HepG2 (cell line): ENCODE measurements around the gene TRIM3. TPM values are rescaled to one million over a fixed set of nuclear protein-coding genes. Genes with fewer than 3 reads are reported as not detected.

Experiments used
- ARID5B ChIP-seq: IDR thresholded peaks from 2 replicates; pipeline ENCODE4 v1.4.0; 2020; ENCODE audit warnings: mild to moderate bottlenecking, missing genetic modification reagents
- ATF1 ChIP-seq: IDR thresholded peaks from 2 replicates; pipeline ENCODE4 v1.6.1; 2016; ENCODE audit warnings: mild to moderate bottlenecking, control low read depth
- ATRX ChIP-seq: sonication (generic); formaldehyde crosslinking; IDR thresholded peaks from 2 replicates; pipeline ENCODE4 v1.4.0; 2020; ENCODE audit warnings: missing genetic modification reagents, borderline replicate concordance
- CEBPG ChIP-seq: IDR thresholded peaks from 2 replicates; pipeline ENCODE4 v1.6.1; 2016
- CERS6 ChIP-seq: sonication (generic); formaldehyde crosslinking; IDR thresholded peaks from 2 replicates; pipeline ENCODE4 v1.5.0; 2020; ENCODE audit warnings: missing genetic modification reagents
- GMEB2 ChIP-seq: IDR thresholded peaks from 2 replicates; pipeline ENCODE4 v1.6.1; 2016; ENCODE audit warnings: missing biosample characterization, missing genetic modification reagents, low read depth
- HMGA1 ChIP-seq: sonication (generic); formaldehyde crosslinking; conservative IDR thresholded peaks from 2 replicates; pipeline ENCODE4 v1.4.0; 2020; ENCODE audit warnings: missing genetic modification reagents
- HNRNPK ChIP-seq: fragments of 200-400 bp; formaldehyde crosslinking; IDR thresholded peaks from 2 replicates; pipeline ENCODE4 v1.6.1; 2018; ENCODE audit warnings: low read length, low read depth, moderate library complexity, mild to moderate bottlenecking; ENCODE audit not compliant: poor library complexity, severe bottlenecking
- KDM6A ChIP-seq: IDR thresholded peaks from 2 replicates; pipeline ENCODE4 v1.6.1; 2016; ENCODE audit warnings: low read depth
- MAFK ChIP-seq, 2 experiments: IDR thresholded peaks in 1 of 2; conservative IDR thresholded peaks in 1 of 2; 2 replicates each; pipeline ENCODE4 v1.6.1; 2011; ENCODE audit warnings: improper control_type of control experiment in 2 of 2, low read length in 2 of 2
- NR1H2 ChIP-seq: sonication (generic); formaldehyde crosslinking; IDR thresholded peaks from 2 replicates; pipeline ENCODE4 v1.8.1; 2022; ENCODE audit warnings: low read depth, missing genetic modification reagents, borderline replicate concordance
- NR2F1 ChIP-seq, 2 experiments: fragments of 450-650 bp in 1 of 2; formaldehyde crosslinking in 1 of 2; IDR thresholded peaks; 2 replicates each; pipeline versions ENCODE4 v1.5.0 to v1.6.1; 2016 to 2020; ENCODE audit warnings: mild to moderate bottlenecking in 1 of 2, missing compliant biosample characterization in 1 of 2, missing genetic modification reagents in 1 of 2, moderate library complexity in 1 of 2
- PCBP1 ChIP-seq: fragments of 200-400 bp; formaldehyde crosslinking; IDR thresholded peaks from 2 replicates; pipeline ENCODE4 v1.6.1; 2017; ENCODE audit warnings: mild to moderate bottlenecking, low read depth, low read length, borderline replicate concordance
- PLSCR1 ChIP-seq: sonication (generic); formaldehyde crosslinking; IDR thresholded peaks from 2 replicates; pipeline ENCODE4 v1.5.0; 2020; ENCODE audit warnings: missing genetic modification reagents, mild to moderate bottlenecking, borderline replicate concordance
- POLR2G ChIP-seq: fragments of 200-400 bp; formaldehyde crosslinking; IDR thresholded peaks from 2 replicates; pipeline ENCODE4 v1.6.1; 2018; ENCODE audit warnings: mild to moderate bottlenecking, low read depth, low read length, moderate library complexity
- PTBP1 ChIP-seq: fragments of 200-400 bp; formaldehyde crosslinking; IDR thresholded peaks from 2 replicates; pipeline ENCODE4 v1.6.1; 2018; ENCODE audit warnings: low read length, low read depth; ENCODE audit not compliant: poor library complexity, severe bottlenecking
- SP4 ChIP-seq: sonication (generic); formaldehyde crosslinking; IDR thresholded peaks from 2 replicates; pipeline ENCODE4 v1.8.1; 2023; ENCODE audit warnings: mild to moderate bottlenecking, missing genetic modification reagents
- TP53 ChIP-seq: sonication (generic); formaldehyde crosslinking; conservative IDR thresholded peaks from 2 replicates; pipeline ENCODE4 v1.4.0; 2020; ENCODE audit warnings: missing genetic modification reagents
- ZKSCAN1 ChIP-seq: fragments of 150-350 bp; IDR thresholded peaks from 2 replicates; pipeline ENCODE4 v1.6.1; 2014; ENCODE audit warnings: low read length
- ZNF430 ChIP-seq: sonication (generic); formaldehyde crosslinking; IDR thresholded peaks from 2 replicates; pipeline ENCODE4 v1.9.0; 2021; ENCODE audit warnings: mild to moderate bottlenecking, missing genetic modification reagents
- ZSCAN5A ChIP-seq: sonication (generic); formaldehyde crosslinking; IDR thresholded peaks from 2 replicates; pipeline ENCODE4 v1.8.0; 2022; ENCODE audit warnings: mild to moderate bottlenecking, missing genetic modification reagents, borderline replicate concordance
- polyA plus RNA-seq, 8 experiments: library from polyadenylated mRNA; depleted of rRNA in 3 of 8; stranded (reverse) in 7 of 8; unstranded in 1 of 8; fragments of >200 nt; fragmentation: Illumina TruSeq in 4 of 8; extraction: Trizol in 4 of 8; gene quantifications; 2 replicates each; pipeline versions ENCODE4 v1.2.1 to v1.2.3, GENCODE V29; 2011 to 2016; ENCODE audit warnings: low read depth in 4 of 8, missing spikeins in 1 of 8, mixed read lengths in 1 of 8; ENCODE audit not compliant: insufficient read depth in 1 of 8
- total RNA-seq, 5 experiments: library from RNA; depleted of rRNA; stranded (reverse); fragments of >200 nt; fragmentation: Illumina TruSeq; extraction: Trizol; gene quantifications; 2 replicates each; pipeline ENCODE4 v1.2.3, GENCODE V29; 2016; ENCODE audit warnings: low read depth in 1 of 5

Gene TRIM3
- total and polyA plus RNA-seq, 2 of the 13 experiments (the other 11 are each of a cell fraction or from before 2014, with no cell fraction given), result 3.6 to 6.3 TPM

- TF ChIP-seq PLSCR1 (CRISPR knock-in tag) (no peak), GMEB2 (CRISPR knock-in tag) (no peak), NR2F1 (CRISPR knock-in tag; IDR thresholded peaks at IDR 0.05) (no peak; a peak in 1 of 4 replicates), CERS6 (CRISPR knock-in tag) (no peak), ARID5B (CRISPR knock-in tag) (peak; percentile 86), POLR2G (peak; percentile 61), PTBP1 (no peak), HMGA1 (no peak), HNRNPK (no peak), TP53 (CRISPR knock-in tag) (no peak), MAFK (conservative IDR thresholded peaks at IDR 0.05 in 1 of 2, IDR thresholded peaks at IDR 0.05 in 1 of 2; ENCODE audit: low read length in 2 of 2) (no peak), CEBPG (CRISPR knock-in tag) (peak; percentile 74), NR1H2 (CRISPR knock-in tag) (no peak; the same call in 1 of the 2 replicates), ZKSCAN1 (no peak), KDM6A (CRISPR knock-in tag) (peak; percentile 85; the same call in 1 of the 2 replicates), ATRX (CRISPR knock-in tag) (no peak), SP4 (no peak), ZSCAN5A (CRISPR knock-in tag) (no peak), PCBP1 (no peak), ATF1 (CRISPR knock-in tag) (no peak), ZNF430 (no peak)
Measured at GRCh38 chr11:6440906-6441358, 32.8 kb downstream of the TRIM3 start, which contains the start of gene HPX (continued).
